Vagina (tissue), 2 donors: ENCODE data around the gene CORO2B.

Source experiments
- CTCF ChIP-seq, 3 experiments: fragments of 450-650 bp in 2 of 3; fragments of 200-600 bp in 1 of 3; sonication (generic) in 1 of 3; IDR thresholded peaks; one replicate each; pipeline ENCODE4 v1.5.1; 2017 to 2019; ENCODE audit warnings: antibody characterized with exemption in 3 of 3, mild to moderate bottlenecking in 2 of 3, moderate library complexity in 2 of 3
- POLR2A ChIP-seq, 2 donors: fragments of 450-650 bp; IDR thresholded peaks; one replicate each; pipeline ENCODE4 v1.6.1; 2017; ENCODE audit warnings: antibody characterized with exemption in 2 of 2, mild to moderate bottlenecking in 2 of 2, moderate library complexity in 2 of 2

- TF ChIP-seq POLR2A (IDR thresholded peaks at IDR 0.05) (no peak), CTCF (IDR thresholded peaks at IDR 0.05) (no peak)
Measured at GRCh38 chr15:68683026-68683425, 104.2 kb downstream of the CORO2B start.
